Measurements from ENCODE around the gene GLG1.

The GLG1 gene

DNA sequence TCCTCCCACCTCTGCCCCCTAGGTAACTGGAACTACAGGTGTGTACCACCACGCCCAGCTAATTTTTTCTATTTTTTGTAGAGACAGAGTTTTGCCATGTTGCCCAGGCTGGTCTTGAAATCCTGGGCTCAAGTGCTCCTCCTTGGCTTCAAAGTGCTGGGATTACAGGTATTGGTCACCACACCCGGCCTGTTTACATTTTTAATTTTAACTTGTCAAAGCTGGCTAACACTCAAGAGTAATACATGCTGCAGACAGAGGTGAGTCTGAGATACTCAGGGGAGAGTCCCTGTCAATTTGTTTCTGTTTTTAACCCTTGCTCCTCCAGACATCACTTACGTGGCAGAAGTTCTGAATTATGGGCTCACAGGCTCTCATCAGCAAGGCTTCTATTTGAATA, 134.9 kb downstream of the GLG1 start:
- DNase-seq (ENCODE audit: insufficient read length, low spot score) (no peak), FAIRE-seq (no peak)
- no peak for TF ChIP-seq CTCF (IDR thresholded peaks at IDR 0.05; ENCODE audit: insufficient read depth, missing control alignments)

DNA sequence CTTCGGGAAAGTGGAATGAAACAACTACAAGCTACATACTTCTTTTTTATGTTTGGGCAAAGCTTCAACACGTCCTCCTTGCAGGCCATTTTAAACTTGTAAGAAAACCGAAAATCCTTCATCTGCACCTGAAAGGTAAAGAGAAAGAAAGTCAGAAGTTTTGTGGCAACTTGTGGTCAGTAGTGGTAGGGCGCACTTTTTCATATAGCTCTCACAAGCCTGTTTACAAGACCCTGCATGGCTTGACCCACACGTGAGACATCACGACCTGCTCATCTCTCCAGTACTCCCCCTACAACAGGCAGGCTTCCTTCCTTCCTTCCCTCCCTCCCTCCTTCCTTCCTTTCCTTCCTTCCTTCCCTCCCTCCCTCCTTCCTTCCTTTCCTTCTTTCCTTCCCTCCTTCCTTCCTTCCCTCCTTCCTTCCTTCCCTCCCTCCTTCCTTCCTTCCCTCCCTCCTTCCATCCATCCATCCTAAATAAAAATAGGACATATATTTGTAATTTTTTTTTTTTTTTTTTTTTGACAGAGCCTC, 136.9 kb downstream of the GLG1 start:
- DNase-seq (ENCODE audit: insufficient read length, low spot score): no peak
- FAIRE-seq: no peak
- TF ChIP-seq CTCF (IDR thresholded peaks at IDR 0.05; ENCODE audit: insufficient read depth, missing control alignments): no peak

DNA sequence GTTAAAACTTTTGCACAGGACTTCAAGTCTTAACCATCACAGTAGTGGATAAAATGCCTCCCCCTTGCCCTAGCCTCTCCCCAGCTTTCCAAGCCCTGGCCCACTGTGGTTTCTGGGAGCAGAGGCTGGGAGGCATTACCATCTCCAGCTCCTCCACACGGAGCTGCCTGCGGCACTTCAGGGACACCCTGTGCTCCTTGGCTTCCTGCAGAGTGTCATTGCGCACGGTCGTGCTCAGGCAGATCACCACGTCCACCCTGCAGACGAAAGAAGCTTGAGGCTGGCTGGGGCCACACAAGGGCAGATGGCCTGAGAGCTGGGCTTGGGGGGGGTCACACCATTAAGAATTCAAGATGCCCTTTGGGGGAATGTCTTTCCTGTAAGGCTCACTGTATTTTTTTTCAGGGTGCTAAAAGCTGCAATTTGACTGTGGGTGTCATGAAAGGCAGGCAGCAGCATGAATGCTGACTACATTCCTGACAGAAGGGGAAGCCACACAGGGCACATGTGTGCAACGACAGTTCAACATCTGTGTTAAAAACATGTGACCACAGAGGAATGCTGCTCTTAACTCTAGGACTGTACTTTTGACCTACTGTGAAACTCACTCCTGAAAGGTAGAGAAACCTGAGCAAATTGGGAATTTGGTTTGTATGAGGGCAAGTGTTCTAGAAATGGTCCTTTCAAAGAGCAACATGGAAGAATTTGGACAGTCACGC, 137.9 kb downstream of the GLG1 start:
- DNase-seq (ENCODE audit: insufficient read length, low spot score) (no peak), FAIRE-seq (no peak)
- no peak for TF ChIP-seq CTCF (IDR thresholded peaks at IDR 0.05; ENCODE audit: insufficient read depth, missing control alignments)

DNA sequence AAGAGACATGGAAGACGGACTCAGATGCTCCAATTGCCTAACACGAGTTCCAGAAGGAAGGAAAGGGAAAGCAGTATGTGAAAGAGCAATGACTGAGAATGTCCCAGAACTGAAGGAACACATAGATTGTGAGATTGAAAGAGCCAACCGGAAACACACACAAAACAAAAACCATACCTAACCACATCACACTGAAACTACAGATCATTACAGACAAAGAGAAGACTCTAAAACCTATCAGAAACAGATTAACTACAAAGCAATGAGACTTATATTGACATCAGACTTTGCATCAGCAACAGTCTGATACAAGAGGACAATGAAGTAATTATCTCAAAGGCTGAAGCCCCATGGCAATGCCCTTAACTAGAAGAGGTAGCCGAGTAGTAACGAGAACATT, 140.0 kb downstream of the GLG1 start:
- TF ChIP-seq CTCF (IDR thresholded peaks at IDR 0.05; ENCODE audit: insufficient read depth, missing control alignments): no peak
- DNase-seq (ENCODE audit: insufficient read length, low spot score): no peak
- no peak for FAIRE-seq

GRCh38 chr16:74465851-74466685, 140.8 kb downstream of the GLG1 start:
- DNase-seq (ENCODE audit: insufficient read length, low spot score) (no peak), FAIRE-seq (no peak)
- no peak for TF ChIP-seq CTCF (IDR thresholded peaks at IDR 0.05; ENCODE audit: insufficient read depth, missing control alignments)

GRCh38 chr16:74465281-74465680, 141.6 kb downstream of the GLG1 start:
- FAIRE-seq (no peak), DNase-seq (ENCODE audit: insufficient read length, low spot score) (no peak)
- no peak for TF ChIP-seq CTCF (IDR thresholded peaks at IDR 0.05; ENCODE audit: insufficient read depth, missing control alignments)

Measured in D721Med (cell line).